Measurements from ENCODE around the gene KIF23. TPM values are rescaled to one million over a fixed set of nuclear protein-coding genes. Genes with fewer than 3 reads are reported as not detected.

KIF23 gene
- total and polyA plus RNA-seq, 2 donors (not counting 1 experiment from before 2014, with no cell fraction given), result 16.5 to 19.4 TPM

DNA sequence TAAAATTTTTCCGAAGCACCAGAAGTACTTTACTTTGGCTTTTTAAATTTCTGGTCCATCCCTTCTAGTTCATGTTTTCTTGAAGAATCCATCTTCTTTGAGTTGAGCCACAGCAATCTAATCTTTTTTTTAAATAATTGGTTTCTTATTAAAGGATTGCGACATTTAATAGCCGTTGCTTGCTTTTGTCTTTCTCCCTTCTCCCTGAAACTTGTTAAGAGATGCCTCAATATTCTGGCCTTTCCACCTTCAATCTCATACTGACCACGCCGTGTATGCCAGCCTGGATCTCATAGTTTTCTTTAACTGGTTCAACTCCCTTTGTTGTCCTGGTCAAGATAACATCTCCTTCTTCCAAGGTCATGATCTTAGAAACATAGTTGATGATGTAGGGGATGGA lies 20.1 kb downstream of the KIF23 start:
- H3K27ac ChIP-seq (ENCODE audit: insufficient read depth, low read length), result no peak overlapping the region
- no peak overlapping the region for H3K9ac ChIP-seq (ENCODE audit: insufficient read depth, low read length)
- H3K36me3 ChIP-seq (ENCODE audit: control insufficient read depth, insufficient read depth, low read length), result peaks cover 13% of the 10 kb centered on the region
- H3K9me3 ChIP-seq (ENCODE audit: control insufficient read depth, insufficient read depth, low read depth, low read length), result no peaks in the 10 kb centered on the region
- no peaks in the 10 kb centered on the region for H3K27me3 ChIP-seq (ENCODE audit: control insufficient read depth, insufficient read depth, low read length)
- no peaks in the 10 kb centered on the region for H4K20me1 ChIP-seq (ENCODE audit: control insufficient read depth, extremely low read depth, insufficient read depth, low read length)
- no peak for TF ChIP-seq CTCF (conservative IDR thresholded peaks at IDR 0.05 in 1 of 2, IDR thresholded peaks at IDR 0.05 in 1 of 2; ENCODE audit: low read depth in 1 of 2, low read length in 2 of 2)
- TF ChIP-seq EZH2 (IDR thresholded peaks at IDR 0.05; ENCODE audit: low read length, missing control alignments), result no peak
- H3K79me2 ChIP-seq (ENCODE audit: control insufficient read depth, insufficient read depth, low read length), result peaks cover 10% of the 10 kb centered on the region
- no peak overlapping the region for H3K4me3 ChIP-seq (replicated peaks in 1 of 4; ENCODE audit: control extremely low read depth in 1 of 4, insufficient read depth in 1 of 4, low read depth in 3 of 4, low read length in 4 of 4)
- no peaks in the 10 kb centered on the region for H3K4me1 ChIP-seq (ENCODE audit: control insufficient read depth, extremely low read depth, insufficient read depth, low read length)
- H2AFZ ChIP-seq (ENCODE audit: low read length), result no peak overlapping the region
- no peak overlapping the region for H3K4me2 ChIP-seq (ENCODE audit: extremely low read depth, insufficient read depth, low read length)
- no peak for DNase-seq (ENCODE audit: low read depth in 2 of 2)

DNA sequence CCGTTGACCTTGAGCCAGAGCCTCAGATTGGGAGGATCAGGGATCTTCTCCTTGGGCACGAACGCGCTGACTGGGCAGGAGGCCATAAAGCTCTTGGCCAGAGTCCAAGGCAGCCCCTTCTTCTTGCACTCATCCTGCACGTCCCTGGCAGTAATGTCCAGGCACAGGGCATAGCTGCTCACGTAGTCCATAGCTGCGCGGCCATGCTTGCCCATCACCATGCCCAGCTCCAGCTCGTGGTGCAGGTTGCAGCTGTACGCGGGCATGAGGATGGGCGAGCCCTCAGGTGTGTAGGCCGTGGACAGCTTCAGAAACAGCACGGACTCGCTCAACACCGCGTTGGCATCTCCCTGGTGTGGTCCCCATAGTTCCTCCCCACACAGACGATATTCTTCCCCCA lies 20.5 kb downstream of the KIF23 start:
- H3K36me3 ChIP-seq (ENCODE audit: control insufficient read depth, insufficient read depth, low read length), result peaks cover 11% of the 10 kb centered on the region
- DNase-seq (ENCODE audit: low read depth in 2 of 2), result no peak
- no peaks in the 10 kb centered on the region for H3K4me1 ChIP-seq (ENCODE audit: control insufficient read depth, extremely low read depth, insufficient read depth, low read length)
- no peak overlapping the region for H3K9ac ChIP-seq (ENCODE audit: insufficient read depth, low read length)
- H3K27me3 ChIP-seq (ENCODE audit: control insufficient read depth, insufficient read depth, low read length), result no peaks in the 10 kb centered on the region
- H3K79me2 ChIP-seq (ENCODE audit: control insufficient read depth, insufficient read depth, low read length), result peaks cover 10% of the 10 kb centered on the region
- no peaks in the 10 kb centered on the region for H3K9me3 ChIP-seq (ENCODE audit: control insufficient read depth, insufficient read depth, low read depth, low read length)
- no peak for TF ChIP-seq EZH2 (IDR thresholded peaks at IDR 0.05; ENCODE audit: low read length, missing control alignments)
- TF ChIP-seq CTCF (conservative IDR thresholded peaks at IDR 0.05 in 1 of 2, IDR thresholded peaks at IDR 0.05 in 1 of 2; ENCODE audit: low read depth in 1 of 2, low read length in 2 of 2), result no peak
- H2AFZ ChIP-seq (ENCODE audit: low read length), result no peak overlapping the region
- no peak overlapping the region for H3K4me2 ChIP-seq (ENCODE audit: extremely low read depth, insufficient read depth, low read length)
- no peak overlapping the region for H3K4me3 ChIP-seq (replicated peaks in 1 of 4; ENCODE audit: control extremely low read depth in 1 of 4, insufficient read depth in 1 of 4, low read depth in 3 of 4, low read length in 4 of 4)
- no peak overlapping the region for H3K27ac ChIP-seq (ENCODE audit: insufficient read depth, low read length)
- H4K20me1 ChIP-seq (ENCODE audit: control insufficient read depth, extremely low read depth, insufficient read depth, low read length), result no peaks in the 10 kb centered on the region

GRCh38 chr15:69435985-69436384 lies 21.8 kb downstream of the KIF23 start:
- no peaks in the 10 kb centered on the region for H3K4me1 ChIP-seq (ENCODE audit: control insufficient read depth, extremely low read depth, insufficient read depth, low read length)
- H3K9me3 ChIP-seq (ENCODE audit: control insufficient read depth, insufficient read depth, low read depth, low read length), result no peaks in the 10 kb centered on the region
- H3K9ac ChIP-seq (ENCODE audit: insufficient read depth, low read length), result no peak overlapping the region
- no peak overlapping the region for H3K27ac ChIP-seq (ENCODE audit: insufficient read depth, low read length)
- no peak overlapping the region for H3K4me2 ChIP-seq (ENCODE audit: extremely low read depth, insufficient read depth, low read length)
- H4K20me1 ChIP-seq (ENCODE audit: control insufficient read depth, extremely low read depth, insufficient read depth, low read length), result no peaks in the 10 kb centered on the region
- no peaks in the 10 kb centered on the region for H3K27me3 ChIP-seq (ENCODE audit: control insufficient read depth, insufficient read depth, low read length)
- H2AFZ ChIP-seq (ENCODE audit: low read length), result no peak overlapping the region
- no peak for TF ChIP-seq EZH2 (IDR thresholded peaks at IDR 0.05; ENCODE audit: low read length, missing control alignments)
- TF ChIP-seq CTCF (conservative IDR thresholded peaks at IDR 0.05 in 1 of 2, IDR thresholded peaks at IDR 0.05 in 1 of 2; ENCODE audit: low read depth in 1 of 2, low read length in 2 of 2), result no peak
- DNase-seq (ENCODE audit: low read depth in 2 of 2), result no peak
- H3K4me3 ChIP-seq (replicated peaks in 1 of 4; ENCODE audit: control extremely low read depth in 1 of 4, insufficient read depth in 1 of 4, low read depth in 3 of 4, low read length in 4 of 4), result no peak overlapping the region
- peaks cover 8% of the 10 kb centered on the region for H3K79me2 ChIP-seq (ENCODE audit: control insufficient read depth, insufficient read depth, low read length)
- H3K36me3 ChIP-seq (ENCODE audit: control insufficient read depth, insufficient read depth, low read length), result peaks cover 13% of the 10 kb centered on the region

Measured in fibroblast of lung (primary cell).